HepG2 (cell line): Measurements from ENCODE around the gene EPO. TPM values are rescaled to one million over a fixed set of nuclear protein-coding genes. Genes with fewer than 3 reads are reported as not detected.

Experiments used
- ATAC-seq: fragments of 200-7000 bp; cut with Tn5 transposase; 3 replicates; pipeline ENCODE4 v1.9.1; 2020; ENCODE audit warnings: mild to moderate bottlenecking, moderate library complexity
- BruUV-seq: library from RNA; stranded (reverse); fragments of 400-500 nt; replicated peaks from 2 replicates; lab custom pipeline; 2021; lab: Mats Ljungman, UMichigan
- CTCF ChIA-PET: fragments of 300-600 bp; formaldehyde crosslinking; extraction: SDS; loops from one replicate; lab custom pipeline; 2021; ENCODE audit warnings: low total read pairs, inconsistent platforms, low intra/inter-chr PET ratio; lab: Yijun Ruan, JAX
- POLR2A ChIA-PET: fragments of 350-600 bp; sonication (Branson Sonifier 250); formaldehyde crosslinking; loops from one replicate; lab custom pipeline; 2020; ENCODE audit warnings: antibody characterized with exemption, inconsistent platforms; lab: Yijun Ruan, JAX
- DNase-seq: peaks from one replicate; pipeline ENCODE4 v3.0.0-alpha.2; 2015; ENCODE audit warnings: low spot score
- FAIRE-seq: peaks from 3 replicates; lab custom pipeline; 2011; peaks lifted over from hg19 to GRCh38; lab: Jason Lieb, UNC
- H2AFZ ChIP-seq: one replicate; pipeline ENCODE4 v1.6.1; 2011; ENCODE audit warnings: low read length, inconsistent platforms
- H3K27ac ChIP-seq: fragments of 300-600 bp; 3 replicates; pipeline ENCODE4 v1.8.0; 2011; ENCODE audit warnings: mixed run types, mild to moderate bottlenecking, mixed read lengths, low read length, inconsistent platforms; ENCODE audit not compliant: insufficient read depth; ENCODE audit errors: extremely low read length
- H3K27me3 ChIP-seq, 2 experiments: fragments of 200-600 bp in 1 of 2; 2 replicates in 1 of 2; 3 replicates in 1 of 2; pipeline versions ENCODE4 v1.6.0 to v1.8.0; 2011; ENCODE audit warnings: low read length in 2 of 2, mild to moderate bottlenecking in 2 of 2, moderate library complexity in 2 of 2, inconsistent platforms in 1 of 2; ENCODE audit not compliant: insufficient read depth in 2 of 2, control insufficient read depth in 1 of 2
- H3K36me3 ChIP-seq, 2 experiments: fragments of 200-600 bp in 1 of 2; replicated peaks in 1 of 2; 2 replicates in 1 of 2; 3 replicates in 1 of 2; pipeline versions ENCODE4 v1.5.1 to v1.8.0; 2011; ENCODE audit warnings: low read length in 2 of 2, inconsistent platforms in 1 of 2; ENCODE audit not compliant: insufficient read depth in 2 of 2, control insufficient read depth in 1 of 2
- H3K4me1 ChIP-seq: 2 replicates; pipeline ENCODE4 v1.5.1; 2012; ENCODE audit warnings: low read length, inconsistent platforms; ENCODE audit not compliant: insufficient read depth
- H3K4me2 ChIP-seq: 2 replicates; pipeline ENCODE4 v1.6.0; 2011; ENCODE audit warnings: low read depth, low read length, inconsistent platforms
- H3K4me3 ChIP-seq, 3 experiments: fragments of 200-600 bp in 1 of 3; sonication (generic), shearing (Covaris generic) in 1 of 3; replicated peaks in 1 of 3; 2 replicates each; pipeline ENCODE4 v1.5.1; 2011 to 2016; ENCODE audit warnings: low read length in 3 of 3, inconsistent platforms in 2 of 3, low read depth in 2 of 3, mild to moderate bottlenecking in 2 of 3, control low read depth in 1 of 3, mixed read lengths in 1 of 3; ENCODE audit not compliant: insufficient read depth in 1 of 3
- H3K79me2 ChIP-seq: one replicate; pipeline ENCODE4 v1.6.1; 2011; ENCODE audit warnings: low read length, inconsistent platforms; ENCODE audit not compliant: insufficient read depth
- H3K9ac ChIP-seq: 2 replicates; pipeline ENCODE4 v1.6.0; 2011; ENCODE audit warnings: mild to moderate bottlenecking, low read depth, low read length, inconsistent platforms; ENCODE audit not compliant: insufficient read depth
- H3K9me3 ChIP-seq: 2 replicates; pipeline ENCODE4 v1.5.1; 2012; ENCODE audit warnings: mild to moderate bottlenecking, low read length
- H4K20me1 ChIP-seq: 2 replicates; pipeline ENCODE4 v1.6.0; 2011; ENCODE audit warnings: inconsistent platforms, mild to moderate bottlenecking, low read length, moderate library complexity; ENCODE audit not compliant: insufficient read depth
- ELF4 ChIP-seq: sonication (generic); formaldehyde crosslinking; IDR thresholded peaks from 2 replicates; pipeline ENCODE4 v1.5.0; 2020; ENCODE audit warnings: missing genetic modification reagents, mild to moderate bottlenecking, moderate library complexity, borderline replicate concordance
- GFI1 ChIP-seq: sonication (generic); formaldehyde crosslinking; IDR thresholded peaks from 2 replicates; pipeline ENCODE4 v1.5.0; 2020; ENCODE audit warnings: missing genetic modification reagents, mild to moderate bottlenecking, borderline replicate concordance
- MIER3 ChIP-seq: IDR thresholded peaks from 2 replicates; pipeline ENCODE4 v1.6.1; 2016; ENCODE audit warnings: missing compliant biosample characterization, borderline replicate concordance
- NKX3-1 ChIP-seq: sonication (generic); formaldehyde crosslinking; IDR thresholded peaks from 2 replicates; pipeline ENCODE4 v1.5.0; 2020; ENCODE audit warnings: missing genetic modification reagents
- RBFOX2 ChIP-seq: fragments of 200-400 bp; formaldehyde crosslinking; IDR thresholded peaks from 2 replicates; pipeline ENCODE4 v1.6.1; 2017; ENCODE audit warnings: low read depth, mild to moderate bottlenecking, low read length
- SALL2 ChIP-seq: sonication (generic); formaldehyde crosslinking; IDR thresholded peaks from 2 replicates; pipeline ENCODE4 v1.8.1; 2023; ENCODE audit warnings: mild to moderate bottlenecking, missing genetic modification reagents, inconsistent platforms
- SCMH1 ChIP-seq: sonication (generic); formaldehyde crosslinking; IDR thresholded peaks from 2 replicates; pipeline ENCODE4 v1.9.0; 2021; ENCODE audit warnings: missing genetic modification reagents, mild to moderate bottlenecking, borderline replicate concordance
- ZNF274 ChIP-seq: sonication (generic); formaldehyde crosslinking; IDR thresholded peaks from 2 replicates; pipeline ENCODE4 v1.5.1; 2020; ENCODE audit warnings: mild to moderate bottlenecking, missing genetic modification reagents
- WGBS: methylation state at CpG from one replicate; pipeline ENCODE4 v1.1.6; 2017; ENCODE audit warnings: low lambda C conversion rate; 5-methylcytosine and 5-hydroxymethylcytosine counted together
- in situ Hi-C: cut with HindIII; loops from 2 replicates; pipeline ENCODE4 v1.10.0; 2017; ENCODE audit warnings: low pct_unique_long_range_greater_than_20kb; ENCODE audit not compliant: extremely low pct_ligation_motif_present
- intact Hi-C: fragments of 100-400 bp; cut with micrococcal nuclease; formaldehyde crosslinking; loops from one replicate; pipeline ENCODE4 v1.10.0; 2022; ENCODE audit not compliant: unreplicated experiment
- polyA plus RNA-seq, 8 experiments: library from polyadenylated mRNA; depleted of rRNA in 3 of 8; stranded (reverse) in 7 of 8; unstranded in 1 of 8; fragments of >200 nt; fragmentation: Illumina TruSeq in 4 of 8; extraction: Trizol in 4 of 8; gene quantifications; 2 replicates each; pipeline versions ENCODE4 v1.2.1 to v1.2.3, GENCODE V29; 2011 to 2016; ENCODE audit warnings: low read depth in 4 of 8, missing spikeins in 1 of 8, mixed read lengths in 1 of 8; ENCODE audit not compliant: insufficient read depth in 1 of 8
- total RNA-seq, 5 experiments: library from RNA; depleted of rRNA; stranded (reverse); fragments of >200 nt; fragmentation: Illumina TruSeq; extraction: Trizol; gene quantifications; 2 replicates each; pipeline ENCODE4 v1.2.3, GENCODE V29; 2016; ENCODE audit warnings: low read depth in 1 of 5
- TF ChIP-seq, protein P1 (sequence below): sonication (generic); formaldehyde crosslinking; IDR thresholded peaks from 2 replicates; pipeline ENCODE4 v1.4.0; 2020; ENCODE audit warnings: missing genetic modification reagents
- TF ChIP-seq, protein P2 (sequence below): sonication (generic); formaldehyde crosslinking; IDR thresholded peaks from 2 replicates; pipeline ENCODE4; 2020; ENCODE audit warnings: missing genetic modification reagents, mild to moderate bottlenecking, borderline replicate concordance
- TF ChIP-seq, protein P3 (sequence below): sonication (generic); formaldehyde crosslinking; IDR thresholded peaks from 2 replicates; pipeline ENCODE4 v1.5.0; 2020; ENCODE audit warnings: missing genetic modification reagents
- TF ChIP-seq, protein P4 (sequence below): IDR thresholded peaks from 2 replicates; pipeline ENCODE4 v1.6.1; 2016

The EPO gene
- total and polyA plus RNA-seq, 2 of the 13 experiments (the other 11 are each of a cell fraction or from before 2014, with no cell fraction given) = 10.3 to 25.7 TPM

DNA sequence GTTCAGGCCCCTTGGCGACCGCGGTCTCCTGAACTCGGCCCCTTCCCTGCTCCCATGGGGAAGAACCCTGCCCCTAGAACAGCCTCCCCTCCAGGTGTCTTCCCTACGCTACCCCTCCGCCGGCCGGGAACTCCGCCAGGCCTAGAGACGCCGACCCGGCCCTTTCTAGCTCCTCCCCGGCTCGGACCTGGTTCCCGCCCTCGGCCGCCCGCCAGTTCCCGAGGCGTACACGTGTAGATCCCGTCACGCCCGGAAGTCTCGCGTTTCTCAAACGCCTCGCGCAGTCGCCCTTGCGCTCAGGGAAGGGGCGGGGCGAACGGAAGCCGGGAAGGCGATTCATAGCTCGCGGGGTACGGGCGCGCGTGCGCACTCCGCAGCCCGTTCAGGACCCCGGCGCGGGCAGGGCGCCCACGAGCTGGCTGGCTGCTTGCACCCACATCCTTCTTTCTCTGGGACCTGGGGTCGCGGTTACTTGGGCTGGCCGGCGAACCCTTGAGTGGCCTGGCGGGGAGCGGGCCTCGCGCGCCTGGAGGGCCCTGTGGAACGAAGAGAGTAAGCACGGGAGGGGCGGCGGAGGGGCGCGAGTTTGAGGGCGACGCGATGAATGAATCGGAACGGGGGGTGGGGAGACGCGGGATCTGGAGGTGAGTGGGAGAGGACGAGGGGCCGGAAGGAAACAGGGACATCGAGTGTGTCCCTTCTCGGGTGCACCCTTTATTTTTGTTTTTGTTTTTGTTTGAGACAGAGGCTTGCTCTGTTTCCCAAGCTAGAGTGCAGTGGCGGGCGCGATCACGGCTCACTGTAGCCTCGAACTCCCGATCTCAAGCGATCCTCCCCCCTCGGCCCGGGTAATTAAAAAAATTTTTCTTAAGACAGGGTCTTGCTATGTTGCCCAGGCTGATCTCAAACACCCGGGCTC, 14.3 kb upstream of the EPO start, which contains the start of gene POP7:
TSS of gene POP7 (plus strand) at position 369 of the 919 bp plus-strand sequence. CDS start 710 bp downstream, outside the sequence.
- H3K9ac ChIP-seq = peak within 1 kb of the TSS; percentile 90
- H3K4me1 ChIP-seq = peaks cover 30% of the 10 kb centered on the region
- no peaks in the 10 kb centered on the region for H3K36me3 ChIP-seq
- peak within 1 kb of the TSS; percentile 91 for H3K4me2 ChIP-seq
- in situ Hi-C loops = loop anchor here (10.0 kb wide), 1 partner anchor 149 kb away; the partner anchor contains the start of gene SLC12A9
- ChIA-PET POLR2A (interaction anchor here (0.7 to 4.6 kb wide), 37 partner anchors 8 to 477 kb away, joined by 3 to 59 read pairs (median 6); partner anchors contain the start of genes ACTL6B, EPHB4, EPO and FBXO24), CTCF (interaction anchor here (1.0 to 3.3 kb wide), 3 partner anchors 19 to 146 kb away, joined by 3 to 37 read pairs (median 5); partner anchors contain the start of genes MOSPD3 and SLC12A9)
- intact Hi-C loops = loop anchor here (1.0 kb wide), 2 partner anchors 19 to 168 kb away; no protein-coding TSS in a partner anchor
- peak; percentile 93 for ATAC-seq
- peak within 1 kb of the TSS; percentile 84 for H3K27ac ChIP-seq
- TSS peak; percentile 94 for BruUV-seq
- H3K4me3 ChIP-seq = peak within 1 kb of the TSS; percentile 93 to 98 (median 98)
- no peaks in the 10 kb centered on the region for H3K9me3 ChIP-seq
- FAIRE-seq = peak; percentile 74
- DNase-seq = peak; percentile 94
- H3K79me2 ChIP-seq = peaks cover 18% of the 10 kb centered on the region
- no peaks in the 10 kb centered on the region for H4K20me1 ChIP-seq
- 0% methylated on average over 27 of the region's 86 CpGs for WGBS
- no peak within 1 kb of the TSS for H2AFZ ChIP-seq
- H3K27me3 ChIP-seq = no peaks in the 10 kb centered on the region
- TF ChIP-seq GFI1 (CRISPR knock-in tag) (peak; percentile 86), SCMH1 (no peak), ELF4 (CRISPR knock-in tag) (peak; percentile 63; the same call in 1 of the 2 replicates), ZNF274 (CRISPR knock-in tag) (peak; percentile 67), NKX3-1 (no peak), RBFOX2 (peak; percentile 93), SALL2 (0 out of 2 replicates have a peak, but pooled peaks have one; percentile 56), MIER3 (peak; percentile 23; the same call in 1 of the 2 replicates)
- TF ChIP-seq, protein P1, sequence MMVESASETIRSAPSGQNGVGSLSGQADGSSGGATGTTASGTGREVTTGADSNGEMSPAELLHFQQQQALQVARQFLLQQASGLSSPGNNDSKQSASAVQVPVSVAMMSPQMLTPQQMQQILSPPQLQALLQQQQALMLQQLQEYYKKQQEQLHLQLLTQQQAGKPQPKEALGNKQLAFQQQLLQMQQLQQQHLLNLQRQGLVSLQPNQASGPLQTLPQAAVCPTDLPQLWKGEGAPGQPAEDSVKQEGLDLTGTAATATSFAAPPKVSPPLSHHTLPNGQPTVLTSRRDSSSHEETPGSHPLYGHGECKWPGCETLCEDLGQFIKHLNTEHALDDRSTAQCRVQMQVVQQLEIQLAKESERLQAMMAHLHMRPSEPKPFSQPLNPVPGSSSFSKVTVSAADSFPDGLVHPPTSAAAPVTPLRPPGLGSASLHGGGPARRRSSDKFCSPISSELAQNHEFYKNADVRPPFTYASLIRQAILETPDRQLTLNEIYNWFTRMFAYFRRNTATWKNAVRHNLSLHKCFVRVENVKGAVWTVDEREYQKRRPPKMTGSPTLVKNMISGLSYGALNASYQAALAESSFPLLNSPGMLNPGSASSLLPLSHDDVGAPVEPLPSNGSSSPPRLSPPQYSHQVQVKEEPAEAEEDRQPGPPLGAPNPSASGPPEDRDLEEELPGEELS = 0 out of 2 replicates have a peak, but pooled peaks have one; percentile 5
- TF ChIP-seq, protein P2, sequence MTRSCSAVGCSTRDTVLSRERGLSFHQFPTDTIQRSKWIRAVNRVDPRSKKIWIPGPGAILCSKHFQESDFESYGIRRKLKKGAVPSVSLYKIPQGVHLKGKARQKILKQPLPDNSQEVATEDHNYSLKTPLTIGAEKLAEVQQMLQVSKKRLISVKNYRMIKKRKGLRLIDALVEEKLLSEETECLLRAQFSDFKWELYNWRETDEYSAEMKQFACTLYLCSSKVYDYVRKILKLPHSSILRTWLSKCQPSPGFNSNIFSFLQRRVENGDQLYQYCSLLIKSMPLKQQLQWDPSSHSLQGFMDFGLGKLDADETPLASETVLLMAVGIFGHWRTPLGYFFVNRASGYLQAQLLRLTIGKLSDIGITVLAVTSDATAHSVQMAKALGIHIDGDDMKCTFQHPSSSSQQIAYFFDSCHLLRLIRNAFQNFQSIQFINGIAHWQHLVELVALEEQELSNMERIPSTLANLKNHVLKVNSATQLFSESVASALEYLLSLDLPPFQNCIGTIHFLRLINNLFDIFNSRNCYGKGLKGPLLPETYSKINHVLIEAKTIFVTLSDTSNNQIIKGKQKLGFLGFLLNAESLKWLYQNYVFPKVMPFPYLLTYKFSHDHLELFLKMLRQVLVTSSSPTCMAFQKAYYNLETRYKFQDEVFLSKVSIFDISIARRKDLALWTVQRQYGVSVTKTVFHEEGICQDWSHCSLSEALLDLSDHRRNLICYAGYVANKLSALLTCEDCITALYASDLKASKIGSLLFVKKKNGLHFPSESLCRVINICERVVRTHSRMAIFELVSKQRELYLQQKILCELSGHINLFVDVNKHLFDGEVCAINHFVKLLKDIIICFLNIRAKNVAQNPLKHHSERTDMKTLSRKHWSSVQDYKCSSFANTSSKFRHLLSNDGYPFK = peak; percentile 60; the same call in 1 of the 2 replicates
- TF ChIP-seq, protein P3, sequence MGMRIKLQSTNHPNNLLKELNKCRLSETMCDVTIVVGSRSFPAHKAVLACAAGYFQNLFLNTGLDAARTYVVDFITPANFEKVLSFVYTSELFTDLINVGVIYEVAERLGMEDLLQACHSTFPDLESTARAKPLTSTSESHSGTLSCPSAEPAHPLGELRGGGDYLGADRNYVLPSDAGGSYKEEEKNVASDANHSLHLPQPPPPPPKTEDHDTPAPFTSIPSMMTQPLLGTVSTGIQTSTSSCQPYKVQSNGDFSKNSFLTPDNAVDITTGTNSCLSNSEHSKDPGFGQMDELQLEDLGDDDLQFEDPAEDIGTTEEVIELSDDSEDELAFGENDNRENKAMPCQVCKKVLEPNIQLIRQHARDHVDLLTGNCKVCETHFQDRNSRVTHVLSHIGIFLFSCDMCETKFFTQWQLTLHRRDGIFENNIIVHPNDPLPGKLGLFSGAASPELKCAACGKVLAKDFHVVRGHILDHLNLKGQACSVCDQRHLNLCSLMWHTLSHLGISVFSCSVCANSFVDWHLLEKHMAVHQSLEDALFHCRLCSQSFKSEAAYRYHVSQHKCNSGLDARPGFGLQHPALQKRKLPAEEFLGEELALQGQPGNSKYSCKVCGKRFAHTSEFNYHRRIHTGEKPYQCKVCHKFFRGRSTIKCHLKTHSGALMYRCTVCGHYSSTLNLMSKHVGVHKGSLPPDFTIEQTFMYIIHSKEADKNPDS (CRISPR knock-in tag) = peak; percentile 63; the same call in 1 of the 2 replicates
- TF ChIP-seq, protein P4, sequence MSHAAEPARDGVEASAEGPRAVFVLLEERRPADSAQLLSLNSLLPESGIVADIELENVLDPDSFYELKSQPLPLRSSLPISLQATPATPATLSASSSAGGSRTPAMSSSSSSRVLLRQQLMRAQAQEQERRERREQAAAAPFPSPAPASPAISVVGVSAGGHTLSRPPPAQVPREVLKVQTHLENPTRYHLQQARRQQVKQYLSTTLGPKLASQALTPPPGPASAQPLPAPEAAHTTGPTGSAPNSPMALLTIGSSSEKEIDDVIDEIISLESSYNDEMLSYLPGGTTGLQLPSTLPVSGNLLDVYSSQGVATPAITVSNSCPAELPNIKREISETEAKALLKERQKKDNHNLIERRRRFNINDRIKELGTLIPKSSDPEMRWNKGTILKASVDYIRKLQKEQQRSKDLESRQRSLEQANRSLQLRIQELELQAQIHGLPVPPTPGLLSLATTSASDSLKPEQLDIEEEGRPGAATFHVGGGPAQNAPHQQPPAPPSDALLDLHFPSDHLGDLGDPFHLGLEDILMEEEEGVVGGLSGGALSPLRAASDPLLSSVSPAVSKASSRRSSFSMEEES (CRISPR knock-in tag) = peak; percentile 81
